HEK293 (cell line): ENCODE results near the gene LYZL1.

ENCODE experiments used
- FEZF1 ChIP-seq: fragments of 450-650 bp; formaldehyde crosslinking; IDR thresholded peaks from 2 replicates; pipeline ENCODE4 v1.5.1; 2016; ENCODE audit warnings: missing biosample characterization, missing genetic modification characterization
- GFI1B ChIP-seq: fragments of 450-650 bp; formaldehyde crosslinking; IDR thresholded peaks from 2 replicates; pipeline ENCODE4 v1.5.1; 2016; ENCODE audit warnings: missing biosample characterization, missing genetic modification characterization
- GLIS1 ChIP-seq: fragments of 450-650 bp; formaldehyde crosslinking; IDR thresholded peaks from 2 replicates; pipeline ENCODE4 v1.5.1; 2016; ENCODE audit warnings: missing biosample characterization, missing genetic modification characterization
- IKZF3 ChIP-seq: fragments of 450-650 bp; IDR thresholded peaks from 2 replicates; pipeline ENCODE4 v1.5.0; 2018; ENCODE audit warnings: missing biosample characterization, mild to moderate bottlenecking, missing genetic modification characterization, moderate library complexity
- INSM2 ChIP-seq: fragments of 450-650 bp; formaldehyde crosslinking; IDR thresholded peaks from 2 replicates; pipeline ENCODE4 v1.5.1; 2016; ENCODE audit warnings: missing biosample characterization, missing genetic modification characterization
- PRDM2 ChIP-seq: fragments of 450-650 bp; formaldehyde crosslinking; IDR thresholded peaks from 2 replicates; pipeline ENCODE4 v1.5.1; 2016; ENCODE audit warnings: missing biosample characterization, missing genetic modification characterization, borderline replicate concordance
- PRDM4 ChIP-seq: fragments of 450-650 bp; formaldehyde crosslinking; IDR thresholded peaks from 2 replicates; pipeline ENCODE4 v1.5.1; 2017; ENCODE audit warnings: missing biosample characterization, missing genetic modification characterization
- PRDM6 ChIP-seq: fragments of 450-650 bp; formaldehyde crosslinking; IDR thresholded peaks from 2 replicates; pipeline ENCODE4 v1.5.1; 2017; ENCODE audit warnings: missing biosample characterization, missing genetic modification characterization
- SP7 ChIP-seq: fragments of 450-650 bp; formaldehyde crosslinking; IDR thresholded peaks from 2 replicates; pipeline ENCODE4 v1.5.1; 2016; ENCODE audit warnings: missing biosample characterization, missing genetic modification characterization
- TRIM28 ChIP-seq: IDR thresholded peaks from 2 replicates; pipeline ENCODE4 v1.6.1; 2011; ENCODE audit warnings: low read length, control low read depth, borderline replicate concordance
- YY1 ChIP-seq: fragments of 450-650 bp; formaldehyde crosslinking; IDR thresholded peaks from 2 replicates; pipeline ENCODE4 v1.5.1; 2018; ENCODE audit warnings: missing biosample characterization, missing genetic modification characterization
- ZBTB17 ChIP-seq: fragments of 450-650 bp; formaldehyde crosslinking; IDR thresholded peaks from 2 replicates; pipeline ENCODE4 v1.5.1; 2016; ENCODE audit warnings: missing biosample characterization, missing genetic modification characterization
- ZBTB44 ChIP-seq: fragments of 450-650 bp; IDR thresholded peaks from 2 replicates; pipeline ENCODE4 v1.5.1; 2018; ENCODE audit warnings: missing biosample characterization, mild to moderate bottlenecking, missing genetic modification characterization
- ZFP37 ChIP-seq: fragments of 450-650 bp; formaldehyde crosslinking; IDR thresholded peaks from 2 replicates; pipeline ENCODE4 v1.5.1; 2016; ENCODE audit warnings: missing biosample characterization, missing genetic modification characterization
- ZNF19 ChIP-seq: fragments of 450-650 bp; formaldehyde crosslinking; IDR thresholded peaks from 2 replicates; pipeline ENCODE4; 2016; ENCODE audit warnings: missing biosample characterization, missing genetic modification characterization, low read depth
- ZNF24 ChIP-seq: fragments of 450-650 bp; formaldehyde crosslinking; IDR thresholded peaks from 2 replicates; pipeline ENCODE4 v1.5.1; 2016; ENCODE audit warnings: missing biosample characterization, missing genetic modification characterization
- ZNF324 ChIP-seq: fragments of 450-650 bp; formaldehyde crosslinking; IDR thresholded peaks from 2 replicates; pipeline ENCODE4 v1.5.1; 2016; ENCODE audit warnings: missing biosample characterization, missing genetic modification characterization
- ZNF513 ChIP-seq: fragments of 450-650 bp; IDR thresholded peaks from 2 replicates; pipeline ENCODE4 v1.5.1; 2018; ENCODE audit warnings: missing biosample characterization, missing genetic modification characterization
- ZNF514 ChIP-seq: fragments of 450-650 bp; formaldehyde crosslinking; IDR thresholded peaks from 2 replicates; pipeline ENCODE4 v1.5.1; 2016; ENCODE audit warnings: missing biosample characterization, missing genetic modification characterization
- ZNF580 ChIP-seq: fragments of 450-650 bp; formaldehyde crosslinking; IDR thresholded peaks from 2 replicates; pipeline ENCODE4 v1.5.1; 2016; ENCODE audit warnings: missing biosample characterization, missing genetic modification characterization
- ZNF600 ChIP-seq: fragments of 450-650 bp; formaldehyde crosslinking; IDR thresholded peaks from 2 replicates; pipeline ENCODE4 v1.5.1; 2016; ENCODE audit warnings: missing biosample characterization, missing genetic modification characterization
- ZNF704 ChIP-seq: fragments of 450-650 bp; formaldehyde crosslinking; IDR thresholded peaks from 2 replicates; pipeline ENCODE4 v1.5.1; 2016; ENCODE audit warnings: missing biosample characterization, missing genetic modification characterization
- ZSCAN30 ChIP-seq: fragments of 450-650 bp; IDR thresholded peaks from 2 replicates; pipeline ENCODE4 v1.5.1; 2018; ENCODE audit warnings: missing biosample characterization, mild to moderate bottlenecking, missing genetic modification characterization, moderate library complexity

Gene LYZL1

GRCh38 chr10:29276251-29276850 lies 12.5 kb upstream of the LYZL1 start (continued):
- TF ChIP-seq ZBTB44 (tag by site-specific recombination): peak; percentile 86; the same call in 1 of the 2 replicates
- TF ChIP-seq PRDM4: peak; percentile 99
- TF ChIP-seq ZNF513 (tag by site-specific recombination): peak; percentile 40; the same call in 1 of the 2 replicates
- TF ChIP-seq TRIM28: peak; percentile 83
- no peak for TF ChIP-seq ZNF19 (tag by site-specific recombination)
- TF ChIP-seq SP7 (tag by site-specific recombination): no peak
- no peak for TF ChIP-seq ZFP37 (tag by site-specific recombination)
- TF ChIP-seq IKZF3 (tag by site-specific recombination): 0 out of 2 replicates have a peak, but pooled peaks have one; percentile 50
- TF ChIP-seq PRDM2 (tag by site-specific recombination): no peak
- TF ChIP-seq ZSCAN30 (tag by site-specific recombination): peak; percentile 89; the same call in 1 of the 2 replicates
- no peak for TF ChIP-seq ZNF24 (tag by site-specific recombination)
- TF ChIP-seq PRDM6 (tag by site-specific recombination): peak; percentile 98
- TF ChIP-seq ZNF600: 0 out of 2 replicates have a peak, but pooled peaks have one; percentile 26
- TF ChIP-seq GLIS1 (tag by site-specific recombination): peak; percentile 46; the same call in 1 of the 2 replicates
- 0 out of 2 replicates have a peak, but pooled peaks have one; percentile 24 for TF ChIP-seq YY1 (tag by site-specific recombination)
- no peak for TF ChIP-seq ZNF704 (tag by site-specific recombination)
- TF ChIP-seq ZBTB17 (tag by site-specific recombination): peak; percentile 52; the same call in 1 of the 2 replicates
- TF ChIP-seq GFI1B (tag by site-specific recombination): no peak
- TF ChIP-seq ZNF580 (tag by site-specific recombination): peak; percentile 31; the same call in 1 of the 2 replicates
- no peak for TF ChIP-seq ZNF514
- TF ChIP-seq ZNF324 (tag by site-specific recombination): no peak
- TF ChIP-seq INSM2: 0 out of 2 replicates have a peak, but pooled peaks have one; percentile 22
- peak; percentile 95 for TF ChIP-seq FEZF1 (tag by site-specific recombination)
